ENCODE results near the gene BAHCC1. TPM values are rescaled to one million over a fixed set of nuclear protein-coding genes. Genes with fewer than 3 reads are reported as not detected.

BAHCC1 gene
- total RNA-seq, 1 experiment from 2014 or later = 29.8 TPM

DNA sequence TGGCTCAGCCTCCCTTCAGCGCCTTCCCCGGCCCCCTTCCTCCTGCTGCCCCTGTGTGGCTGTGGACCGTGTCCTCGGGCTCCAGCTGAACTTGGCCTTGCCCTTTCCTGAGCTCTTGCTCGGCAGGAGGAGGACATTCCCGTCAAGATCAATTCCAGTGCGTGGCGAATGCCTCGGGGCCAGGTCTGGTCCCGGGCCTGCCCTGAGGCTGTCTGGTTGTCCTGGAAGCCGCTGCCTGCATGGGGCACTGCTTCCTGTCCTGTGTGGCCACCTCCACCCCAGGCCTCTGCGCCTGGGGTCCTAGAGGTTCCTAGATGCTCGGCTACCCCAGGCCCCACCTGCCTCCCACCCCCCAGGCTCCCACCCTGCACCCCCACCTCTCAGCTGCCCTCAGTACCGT lies 12.8 kb downstream of the BAHCC1 start (continued):
- TF ChIP-seq, protein P1, sequence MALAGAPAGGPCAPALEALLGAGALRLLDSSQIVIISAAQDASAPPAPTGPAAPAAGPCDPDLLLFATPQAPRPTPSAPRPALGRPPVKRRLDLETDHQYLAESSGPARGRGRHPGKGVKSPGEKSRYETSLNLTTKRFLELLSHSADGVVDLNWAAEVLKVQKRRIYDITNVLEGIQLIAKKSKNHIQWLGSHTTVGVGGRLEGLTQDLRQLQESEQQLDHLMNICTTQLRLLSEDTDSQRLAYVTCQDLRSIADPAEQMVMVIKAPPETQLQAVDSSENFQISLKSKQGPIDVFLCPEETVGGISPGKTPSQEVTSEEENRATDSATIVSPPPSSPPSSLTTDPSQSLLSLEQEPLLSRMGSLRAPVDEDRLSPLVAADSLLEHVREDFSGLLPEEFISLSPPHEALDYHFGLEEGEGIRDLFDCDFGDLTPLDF (CRISPR knock-in tag; IDR thresholded peaks at IDR 0.05) = no peak
- TF ChIP-seq ZBTB43 (CRISPR knock-in tag; IDR thresholded peaks at IDR 0.05) (no peak), ZNF671 (CRISPR knock-in tag; IDR thresholded peaks at IDR 0.05) (no peak), SMAD3 (CRISPR knock-in tag; IDR thresholded peaks at IDR 0.05; ENCODE audit: borderline replicate concordance) (no peak), ZBTB21 (CRISPR knock-in tag; IDR thresholded peaks at IDR 0.05; ENCODE audit: borderline replicate concordance) (no peak)
- TF ChIP-seq, protein P2, sequence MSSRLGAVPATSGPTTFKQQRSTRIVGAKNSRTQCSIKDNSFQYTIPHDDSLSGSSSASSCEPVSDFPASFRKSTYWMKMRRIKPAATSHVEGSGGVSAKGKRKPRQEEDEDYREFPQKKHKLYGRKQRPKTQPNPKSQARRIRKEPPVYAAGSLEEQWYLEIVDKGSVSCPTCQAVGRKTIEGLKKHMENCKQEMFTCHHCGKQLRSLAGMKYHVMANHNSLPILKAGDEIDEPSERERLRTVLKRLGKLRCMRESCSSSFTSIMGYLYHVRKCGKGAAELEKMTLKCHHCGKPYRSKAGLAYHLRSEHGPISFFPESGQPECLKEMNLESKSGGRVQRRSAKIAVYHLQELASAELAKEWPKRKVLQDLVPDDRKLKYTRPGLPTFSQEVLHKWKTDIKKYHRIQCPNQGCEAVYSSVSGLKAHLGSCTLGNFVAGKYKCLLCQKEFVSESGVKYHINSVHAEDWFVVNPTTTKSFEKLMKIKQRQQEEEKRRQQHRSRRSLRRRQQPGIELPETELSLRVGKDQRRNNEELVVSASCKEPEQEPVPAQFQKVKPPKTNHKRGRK (CRISPR knock-in tag; IDR thresholded peaks at IDR 0.05; ENCODE audit: borderline replicate concordance) = no peak
- TF ChIP-seq, protein P3, sequence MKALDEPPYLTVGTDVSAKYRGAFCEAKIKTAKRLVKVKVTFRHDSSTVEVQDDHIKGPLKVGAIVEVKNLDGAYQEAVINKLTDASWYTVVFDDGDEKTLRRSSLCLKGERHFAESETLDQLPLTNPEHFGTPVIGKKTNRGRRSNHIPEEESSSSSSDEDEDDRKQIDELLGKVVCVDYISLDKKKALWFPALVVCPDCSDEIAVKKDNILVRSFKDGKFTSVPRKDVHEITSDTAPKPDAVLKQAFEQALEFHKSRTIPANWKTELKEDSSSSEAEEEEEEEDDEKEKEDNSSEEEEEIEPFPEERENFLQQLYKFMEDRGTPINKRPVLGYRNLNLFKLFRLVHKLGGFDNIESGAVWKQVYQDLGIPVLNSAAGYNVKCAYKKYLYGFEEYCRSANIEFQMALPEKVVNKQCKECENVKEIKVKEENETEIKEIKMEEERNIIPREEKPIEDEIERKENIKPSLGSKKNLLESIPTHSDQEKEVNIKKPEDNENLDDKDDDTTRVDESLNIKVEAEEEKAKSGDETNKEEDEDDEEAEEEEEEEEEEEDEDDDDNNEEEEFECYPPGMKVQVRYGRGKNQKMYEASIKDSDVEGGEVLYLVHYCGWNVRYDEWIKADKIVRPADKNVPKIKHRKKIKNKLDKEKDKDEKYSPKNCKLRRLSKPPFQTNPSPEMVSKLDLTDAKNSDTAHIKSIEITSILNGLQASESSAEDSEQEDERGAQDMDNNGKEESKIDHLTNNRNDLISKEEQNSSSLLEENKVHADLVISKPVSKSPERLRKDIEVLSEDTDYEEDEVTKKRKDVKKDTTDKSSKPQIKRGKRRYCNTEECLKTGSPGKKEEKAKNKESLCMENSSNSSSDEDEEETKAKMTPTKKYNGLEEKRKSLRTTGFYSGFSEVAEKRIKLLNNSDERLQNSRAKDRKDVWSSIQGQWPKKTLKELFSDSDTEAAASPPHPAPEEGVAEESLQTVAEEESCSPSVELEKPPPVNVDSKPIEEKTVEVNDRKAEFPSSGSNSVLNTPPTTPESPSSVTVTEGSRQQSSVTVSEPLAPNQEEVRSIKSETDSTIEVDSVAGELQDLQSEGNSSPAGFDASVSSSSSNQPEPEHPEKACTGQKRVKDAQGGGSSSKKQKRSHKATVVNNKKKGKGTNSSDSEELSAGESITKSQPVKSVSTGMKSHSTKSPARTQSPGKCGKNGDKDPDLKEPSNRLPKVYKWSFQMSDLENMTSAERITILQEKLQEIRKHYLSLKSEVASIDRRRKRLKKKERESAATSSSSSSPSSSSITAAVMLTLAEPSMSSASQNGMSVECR (CRISPR knock-in tag; IDR thresholded peaks at IDR 0.05; ENCODE audit: borderline replicate concordance) = no peak

DNA sequence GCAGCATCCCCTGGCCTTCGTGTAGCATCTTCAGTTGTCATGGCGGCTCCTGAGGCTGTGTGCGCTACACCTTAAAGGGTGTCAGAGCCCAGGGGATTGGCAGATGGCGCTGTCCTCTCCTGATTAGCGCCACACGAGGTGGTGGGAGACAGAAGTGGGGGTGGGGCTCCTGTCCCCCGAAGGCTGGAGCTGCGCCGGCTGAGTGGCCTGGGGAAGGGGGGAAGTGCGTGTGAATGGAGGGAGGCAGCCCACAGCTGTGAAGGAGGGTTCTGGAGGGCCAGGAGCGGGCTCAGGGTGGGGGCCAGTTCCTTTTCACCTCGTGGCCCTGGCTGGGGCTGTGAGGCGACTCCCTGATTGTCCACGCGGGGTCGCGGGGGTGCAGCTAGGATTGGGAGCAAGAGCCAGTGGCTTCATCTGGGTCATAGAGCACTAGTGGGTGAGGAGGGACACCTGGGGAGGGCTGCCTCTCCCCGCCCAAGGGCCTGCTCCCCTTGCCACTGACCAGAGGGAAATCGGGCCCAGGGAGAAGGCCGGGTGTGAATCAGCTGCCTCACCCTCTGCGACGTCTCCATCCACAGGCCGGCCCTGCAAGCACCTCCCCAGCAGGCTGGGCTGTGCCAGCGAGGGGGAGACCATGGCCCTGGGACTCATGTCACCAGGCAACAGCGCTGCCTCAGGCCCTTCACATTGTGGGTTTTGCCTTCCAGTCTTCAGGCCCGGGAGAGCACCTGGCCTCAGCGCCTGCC lies 14.1 kb downstream of the BAHCC1 start:
- ChIA-PET CTCF (interaction anchor here (0.6 to 2.8 kb wide), 13 partner anchors 10 to 154 kb away, joined by 3 to 17 read pairs (median 4); partner anchors contain the start of gene BAHCC1), POLR2A (no interaction called here)
- Mint-ChIP-seq H3K27ac (no peak overlapping the region), H3K9me3 (no peaks in the 10 kb centered on the region), H3K27me3 (ENCODE audit: low read depth) (peaks cover 35% of the 10 kb centered on the region), H3K4me1 (peaks cover 25% of the 10 kb centered on the region), H3K36me3 (no peaks in the 10 kb centered on the region), H3K4me3 (no peak overlapping the region)
- ATAC-seq (peak; percentile 72), DNase-seq (ENCODE audit: low spot score) (peak; percentile 55)
- no peak for TF ChIP-seq CREB1 (CRISPR knock-in tag; IDR thresholded peaks at IDR 0.05)
- TF ChIP-seq MAX (CRISPR knock-in tag; IDR thresholded peaks at IDR 0.05) = peak; percentile 76
- no peak for TF ChIP-seq PRRX2 (CRISPR knock-in tag; IDR thresholded peaks at IDR 0.05)
- TF ChIP-seq, protein P4, sequence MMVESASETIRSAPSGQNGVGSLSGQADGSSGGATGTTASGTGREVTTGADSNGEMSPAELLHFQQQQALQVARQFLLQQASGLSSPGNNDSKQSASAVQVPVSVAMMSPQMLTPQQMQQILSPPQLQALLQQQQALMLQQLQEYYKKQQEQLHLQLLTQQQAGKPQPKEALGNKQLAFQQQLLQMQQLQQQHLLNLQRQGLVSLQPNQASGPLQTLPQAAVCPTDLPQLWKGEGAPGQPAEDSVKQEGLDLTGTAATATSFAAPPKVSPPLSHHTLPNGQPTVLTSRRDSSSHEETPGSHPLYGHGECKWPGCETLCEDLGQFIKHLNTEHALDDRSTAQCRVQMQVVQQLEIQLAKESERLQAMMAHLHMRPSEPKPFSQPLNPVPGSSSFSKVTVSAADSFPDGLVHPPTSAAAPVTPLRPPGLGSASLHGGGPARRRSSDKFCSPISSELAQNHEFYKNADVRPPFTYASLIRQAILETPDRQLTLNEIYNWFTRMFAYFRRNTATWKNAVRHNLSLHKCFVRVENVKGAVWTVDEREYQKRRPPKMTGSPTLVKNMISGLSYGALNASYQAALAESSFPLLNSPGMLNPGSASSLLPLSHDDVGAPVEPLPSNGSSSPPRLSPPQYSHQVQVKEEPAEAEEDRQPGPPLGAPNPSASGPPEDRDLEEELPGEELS (CRISPR knock-in tag; IDR thresholded peaks at IDR 0.05) = no peak
- no peak for TF ChIP-seq NFYB (CRISPR knock-in tag; conservative IDR thresholded peaks at IDR 0.05; ENCODE audit: low read depth)
- no peak for TF ChIP-seq ZNF263 (CRISPR knock-in tag; IDR thresholded peaks at IDR 0.05; ENCODE audit: low read depth)
- no peak for TF ChIP-seq NFATC4 (CRISPR knock-in tag; IDR thresholded peaks at IDR 0.05)
- no peak for TF ChIP-seq USF1 (CRISPR knock-in tag; IDR thresholded peaks at IDR 0.05)
- TF ChIP-seq MYBL2 (CRISPR knock-in tag; IDR thresholded peaks at IDR 0.05) = no peak
- no peak for TF ChIP-seq SMAD4 (CRISPR knock-in tag; IDR thresholded peaks at IDR 0.05)
- TF ChIP-seq ESRRA (CRISPR knock-in tag; IDR thresholded peaks at IDR 0.05; ENCODE audit: borderline replicate concordance) = no peak; the same call in 1 of the 2 replicates
- TF ChIP-seq IRF2 (CRISPR knock-in tag; IDR thresholded peaks at IDR 0.05; ENCODE audit: borderline replicate concordance, low read depth) = no peak
- no peak for TF ChIP-seq IRF1 (CRISPR knock-in tag; IDR thresholded peaks at IDR 0.05)
- TF ChIP-seq, protein P5, sequence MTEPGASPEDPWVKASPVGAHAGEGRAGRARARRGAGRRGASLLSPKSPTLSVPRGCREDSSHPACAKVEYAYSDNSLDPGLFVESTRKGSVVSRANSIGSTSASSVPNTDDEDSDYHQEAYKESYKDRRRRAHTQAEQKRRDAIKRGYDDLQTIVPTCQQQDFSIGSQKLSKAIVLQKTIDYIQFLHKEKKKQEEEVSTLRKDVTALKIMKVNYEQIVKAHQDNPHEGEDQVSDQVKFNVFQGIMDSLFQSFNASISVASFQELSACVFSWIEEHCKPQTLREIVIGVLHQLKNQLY (CRISPR knock-in tag; IDR thresholded peaks at IDR 0.05) = no peak
- TF ChIP-seq NFE2L1 (CRISPR knock-in tag; IDR thresholded peaks at IDR 0.05) = peak; percentile 44; the same call in 1 of the 2 replicates
